Activated CD8-positive, alpha-beta memory T cell treated with anti-CD3 and anti-CD28 coated beads, Interleukin-2, amount 50 U/mL, for 1 hour (primary cell): ENCODE measurements around the gene MYH7.

Experiments used
- DNase-seq: peaks from one replicate; pipeline ENCODE4 v3.0.0-alpha.2; 2020; ENCODE audit errors: extremely low read depth

MYH7 gene

GRCh38 chr14:23447361-23448350 is 12.2 kb upstream of the MYH7 start:
- DNase-seq = no peak

DNA sequence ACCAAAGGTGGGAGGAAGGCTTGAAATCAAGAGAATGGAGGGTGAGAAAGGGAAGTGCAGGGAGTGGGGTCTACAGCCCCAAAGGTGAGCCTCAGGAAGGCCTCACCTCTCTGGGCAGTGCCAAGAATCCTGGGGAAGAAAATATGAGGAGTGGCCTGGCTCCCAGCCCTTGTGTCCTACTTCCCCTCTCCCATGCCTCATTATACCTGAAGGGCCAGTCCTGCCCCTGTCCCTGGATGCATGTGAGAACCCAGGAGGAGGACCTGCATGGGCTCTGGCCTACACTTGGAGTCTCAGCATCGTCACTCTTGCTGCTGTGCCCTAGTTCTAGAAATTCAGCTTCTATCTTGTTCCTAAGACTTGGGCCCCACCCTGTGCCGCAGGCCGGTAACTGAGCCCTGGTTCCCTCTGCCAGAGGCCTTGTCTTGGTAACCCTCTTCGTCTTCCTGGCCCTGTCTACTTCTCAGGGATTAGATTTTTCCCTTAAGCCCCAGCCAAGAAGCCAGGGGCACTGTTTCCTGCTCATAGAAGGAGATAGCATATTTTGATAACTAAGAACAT is 10.9 kb upstream of the MYH7 start:
- DNase-seq = no peak

DNA sequence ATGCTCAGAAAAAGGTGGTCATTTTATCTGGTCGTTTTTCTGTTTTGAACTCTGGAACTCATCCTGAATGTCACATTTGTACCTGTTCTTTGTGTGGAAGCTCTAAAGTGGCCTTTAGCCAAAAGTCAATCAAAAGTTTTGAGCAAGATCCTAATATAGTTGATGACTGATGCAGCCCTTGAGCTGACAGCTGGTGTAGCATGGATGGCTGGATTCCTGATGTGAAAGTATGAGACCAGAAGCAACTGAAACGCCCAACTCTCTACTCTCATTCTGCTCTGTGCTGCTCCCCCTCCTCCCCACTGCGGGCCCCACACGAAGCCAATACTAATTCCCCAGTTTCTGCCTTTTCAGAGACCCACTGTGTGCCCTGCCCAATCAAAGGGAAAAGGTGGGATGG is 10.3 kb upstream of the MYH7 start:
- DNase-seq = no peak

GRCh38 chr14:23444314-23444713 is 8.9 kb upstream of the MYH7 start:
- DNase-seq = no peak

DNA sequence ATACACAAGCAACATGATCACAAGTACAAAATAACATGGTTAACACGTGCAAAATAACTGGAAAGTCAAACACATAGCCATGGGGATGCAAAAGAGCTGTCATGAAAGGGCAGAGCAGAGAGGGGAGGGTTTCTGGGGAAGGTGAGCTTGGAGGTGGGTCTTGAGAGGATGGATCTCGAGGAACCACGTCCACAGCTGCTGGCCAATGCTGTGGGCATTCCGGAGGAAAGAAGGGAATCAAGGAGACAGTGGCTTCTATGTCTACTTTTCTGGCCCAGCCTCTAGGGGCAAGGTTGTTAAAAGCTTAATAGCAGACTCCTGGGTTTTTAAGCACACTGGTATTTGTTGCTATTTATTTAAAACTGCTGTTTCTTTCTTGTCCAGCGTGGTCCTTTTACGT is 8.4 kb upstream of the MYH7 start:
- DNase-seq = no peak

- DNase-seq = no peak
Measured at GRCh38 chr14:23443411-23443812, 8.0 kb upstream of the MYH7 start.

GRCh38 chr14:23442721-23443356 is 7.4 kb upstream of the MYH7 start:
- no peak for DNase-seq

DNA sequence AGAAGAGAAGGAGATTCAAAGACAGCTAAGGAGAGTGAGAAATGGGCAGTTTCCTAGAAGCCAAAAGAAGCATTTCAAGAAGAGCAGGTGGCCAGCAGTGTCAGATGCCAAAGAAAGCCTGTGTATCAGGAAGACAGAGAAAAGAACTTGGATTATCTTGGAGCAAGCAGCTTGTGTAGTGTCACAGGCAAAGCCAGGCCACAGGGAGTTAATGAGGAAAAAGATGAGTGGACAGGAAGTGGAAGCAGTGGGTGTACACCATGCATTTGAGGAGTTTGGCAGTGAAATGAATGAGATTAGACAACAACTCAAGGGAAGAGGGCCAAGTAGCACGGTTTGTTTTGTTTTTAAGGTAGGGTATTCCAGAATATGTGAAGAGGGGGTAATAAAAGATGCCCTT is 5.6 kb upstream of the MYH7 start:
- no peak for DNase-seq

DNA sequence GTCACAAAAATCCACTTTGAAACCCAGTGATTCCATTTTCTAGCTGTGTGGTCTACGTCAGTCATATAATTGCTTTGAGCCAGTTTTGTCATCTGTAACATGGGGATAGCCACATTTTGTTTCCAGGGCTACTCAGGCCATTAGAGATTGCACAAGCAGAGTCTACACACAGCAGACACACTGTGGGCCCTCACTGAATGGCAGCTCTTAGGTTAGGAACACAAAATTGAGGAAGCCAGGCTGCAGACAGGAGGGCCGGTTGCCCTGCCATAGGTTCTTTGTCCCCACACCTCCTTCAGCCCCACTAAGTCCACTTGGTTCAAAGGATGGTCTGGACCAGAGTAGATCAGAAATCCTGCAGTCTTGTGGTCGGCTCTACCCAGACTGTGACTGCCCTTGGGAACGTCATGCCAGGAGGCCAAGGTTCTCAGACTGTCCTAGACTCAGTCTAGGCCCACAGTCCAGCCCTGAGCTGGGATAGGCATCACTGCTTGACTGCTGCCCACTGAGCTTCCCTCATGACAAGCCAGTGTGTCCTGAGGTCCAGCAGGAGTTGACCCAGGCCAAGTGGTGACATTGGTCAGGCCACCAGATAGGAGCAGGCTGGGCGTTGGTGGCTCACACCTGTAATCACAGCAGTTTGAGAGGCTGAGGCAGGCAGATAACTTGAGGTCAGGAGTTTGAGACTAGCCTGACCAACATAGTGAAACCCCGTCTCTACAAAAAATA is 3.8 kb upstream of the MYH7 start:
- no peak for DNase-seq

- no peak for DNase-seq
Measured at GRCh38 chr14:23438101-23438971, 2.9 kb upstream of the MYH7 start.

GRCh38 chr14:23437133-23438100 is 2.0 kb upstream of the MYH7 start:
- DNase-seq = no peak

GRCh38 chr14:23436327-23437132 is 1.1 kb upstream of the MYH7 start:
- DNase-seq = no peak

GRCh38 chr14:23434488-23435222 is 805 bp downstream of the MYH7 start:
- DNase-seq = no peak

DNA sequence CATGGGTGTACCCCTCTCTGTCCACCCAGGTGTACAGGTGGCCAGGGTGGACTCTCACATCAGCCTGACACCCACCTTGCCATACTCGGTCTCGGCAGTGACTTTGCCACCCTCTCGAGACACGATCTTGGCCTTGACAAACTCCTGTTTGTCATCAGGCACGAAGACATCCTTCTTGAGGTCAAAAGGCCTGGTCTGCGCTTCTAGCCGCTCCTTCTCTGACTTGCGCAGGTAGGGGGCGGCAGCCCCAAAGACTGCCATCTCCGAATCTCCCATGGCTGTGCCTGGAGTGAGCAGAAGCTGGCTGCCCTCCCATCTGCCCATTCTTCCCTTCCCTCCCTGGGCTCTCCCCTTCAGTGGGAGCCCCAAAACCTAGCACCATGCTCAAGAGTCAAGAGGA is 2.0 kb downstream of the MYH7 start:
- no peak for DNase-seq

- DNase-seq = no peak
Measured at GRCh38 chr14:23432946-23433345, 2.5 kb downstream of the MYH7 start.

GRCh38 chr14:23432102-23432925 is 3.1 kb downstream of the MYH7 start:
- no peak for DNase-seq

- DNase-seq = no peak
Measured at GRCh38 chr14:23431486-23431885, 4.0 kb downstream of the MYH7 start.

GRCh38 chr14:23430723-23431085 is 4.8 kb downstream of the MYH7 start:
- no peak for DNase-seq
